ENCODE data around the gene FILIP1. TPM values are rescaled to one million over a fixed set of nuclear protein-coding genes. Genes with fewer than 3 reads are reported as not detected.

The FILIP1 gene
- polyA plus RNA-seq, 3 donors = not detected

- Mint-ChIP-seq H3K4me1 (no peaks in the 10 kb centered on the region), H3K9me3 (peaks cover 0 to 2% (median 0%) of the 10 kb centered on the region in 7 donors), H3K27me3 (ENCODE audit: low read depth in 3 of 3) (peaks cover 4 to 25% (median 6%) of the 10 kb centered on the region in 3 donors), H3K36me3 (no peaks in the 10 kb centered on the region), H3K4me3 (no peak overlapping the region), H3K27ac (no peak overlapping the region)
- DNase-seq = no peak
- no peak for TF ChIP-seq CTCF (IDR thresholded peaks at IDR 0.05)
- Histone ChIP-seq H3K27me3 (ENCODE audit: control insufficient read depth in 2 of 2, insufficient read depth in 2 of 2, low read length in 2 of 2) (peaks cover 0 to 6% of the 10 kb centered on the region in 2 donors), H3K9me3 (replicated peaks in 1 of 2; ENCODE audit: control insufficient read depth in 1 of 2, insufficient read depth in 1 of 2, low read length in 2 of 2) (no peaks in the 10 kb centered on the region), H2AFZ (ENCODE audit: insufficient read depth, low read depth, low read length, poor library complexity, severe bottlenecking) (no peak overlapping the region), H3K27ac (ENCODE audit: low read depth in 1 of 2, low read length in 2 of 2) (no peak overlapping the region), H3K4me1 (ENCODE audit: control insufficient read depth in 1 of 2, insufficient read depth in 2 of 2, low read length in 2 of 2) (no peaks in the 10 kb centered on the region), H3K36me3 (replicated peaks in 1 of 2; ENCODE audit: control insufficient read depth in 1 of 2, insufficient read depth in 2 of 2, low read length in 2 of 2) (no peaks in the 10 kb centered on the region), H3K4me3 (replicated peaks in 1 of 3; ENCODE audit: low read depth in 2 of 3, low read length in 3 of 3) (no peak overlapping the region), H3K79me2 (ENCODE audit: insufficient read depth, low read length) (no peaks in the 10 kb centered on the region), H3K4me2 (replicated peaks; ENCODE audit: extremely low read depth, low read length, poor library complexity, severe bottlenecking) (no peak overlapping the region), H4K20me1 (ENCODE audit: insufficient read depth, low read length) (no peaks in the 10 kb centered on the region), H3K9ac (ENCODE audit: insufficient read depth, low read length, poor library complexity, severe bottlenecking) (no peak overlapping the region)
- intact Hi-C loops (cut with micrococcal nuclease) = no loop called here
- WGBS (ENCODE audit: insufficient coverage) = no CpG with 5 or more reads among the region's 1 CpG
Observed at GRCh38 chr6:75498862-75499261, 5.3 kb upstream of the FILIP1 start.

GRCh38 chr6:75497994-75498393, 4.4 kb upstream of the FILIP1 start:
- no peaks in the 10 kb centered on the region for H3K4me1 ChIP-seq (ENCODE audit: control insufficient read depth in 1 of 2, insufficient read depth in 2 of 2, low read length in 2 of 2)
- H3K36me3 ChIP-seq (replicated peaks in 1 of 2; ENCODE audit: control insufficient read depth in 1 of 2, insufficient read depth in 2 of 2, low read length in 2 of 2) = no peaks in the 10 kb centered on the region

More at GRCh38 chr6:75497994-75498393, 4.4 kb upstream of the FILIP1 start:
- intact Hi-C loops (cut with micrococcal nuclease) = no loop called here
- Histone ChIP-seq H3K9me3 (replicated peaks in 1 of 2; ENCODE audit: control insufficient read depth in 1 of 2, insufficient read depth in 1 of 2, low read length in 2 of 2) (no peaks in the 10 kb centered on the region), H3K27me3 (ENCODE audit: control insufficient read depth in 2 of 2, insufficient read depth in 2 of 2, low read length in 2 of 2) (peaks cover 3 to 13% of the 10 kb centered on the region in 2 donors), H3K4me3 (replicated peaks in 1 of 3; ENCODE audit: low read depth in 2 of 3, low read length in 3 of 3) (no peak overlapping the region), H4K20me1 (ENCODE audit: insufficient read depth, low read length) (no peaks in the 10 kb centered on the region), H3K4me2 (replicated peaks; ENCODE audit: extremely low read depth, low read length, poor library complexity, severe bottlenecking) (no peak overlapping the region), H3K79me2 (ENCODE audit: insufficient read depth, low read length) (no peaks in the 10 kb centered on the region), H3K9ac (ENCODE audit: insufficient read depth, low read length, poor library complexity, severe bottlenecking) (no peak overlapping the region), H3K27ac (ENCODE audit: low read depth in 1 of 2, low read length in 2 of 2) (no peak overlapping the region), H2AFZ (ENCODE audit: insufficient read depth, low read depth, low read length, poor library complexity, severe bottlenecking) (no peak overlapping the region)
- DNase-seq = no peak
- Mint-ChIP-seq H3K4me1 (no peaks in the 10 kb centered on the region), H3K27ac (no peak overlapping the region), H3K27me3 (ENCODE audit: low read depth in 3 of 3) (peaks cover 4 to 31% (median 6%) of the 10 kb centered on the region in 3 donors), H3K36me3 (no peaks in the 10 kb centered on the region), H3K4me3 (no peak overlapping the region), H3K9me3 (peaks cover 0 to 2% (median 0%) of the 10 kb centered on the region in 7 donors)
- no peak for TF ChIP-seq CTCF (IDR thresholded peaks at IDR 0.05)
- no CpG with 5 or more reads among the region's 3 CpGs for WGBS (ENCODE audit: insufficient coverage)
